ENCODE results near the gene CNTNAP4.

The CNTNAP4 gene

GRCh38 chr16:76574651-76575050 is 297.4 kb downstream of the CNTNAP4 start:
- DNase-seq (ENCODE audit: insufficient read length, low spot score) (no peak), FAIRE-seq (no peak)

- no peak for FAIRE-seq
- no peak for DNase-seq (ENCODE audit: insufficient read length, low spot score)
Observed at GRCh38 chr16:76576526-76576925, 299.3 kb downstream of the CNTNAP4 start.

- FAIRE-seq (no peak), DNase-seq (ENCODE audit: insufficient read length, low spot score) (no peak)
Observed at GRCh38 chr16:76577003-76577402, 299.8 kb downstream of the CNTNAP4 start.

- DNase-seq (ENCODE audit: insufficient read length, low spot score), result no peak
- no peak for FAIRE-seq
Observed at GRCh38 chr16:76579277-76579922, 302.2 kb downstream of the CNTNAP4 start.

DNA sequence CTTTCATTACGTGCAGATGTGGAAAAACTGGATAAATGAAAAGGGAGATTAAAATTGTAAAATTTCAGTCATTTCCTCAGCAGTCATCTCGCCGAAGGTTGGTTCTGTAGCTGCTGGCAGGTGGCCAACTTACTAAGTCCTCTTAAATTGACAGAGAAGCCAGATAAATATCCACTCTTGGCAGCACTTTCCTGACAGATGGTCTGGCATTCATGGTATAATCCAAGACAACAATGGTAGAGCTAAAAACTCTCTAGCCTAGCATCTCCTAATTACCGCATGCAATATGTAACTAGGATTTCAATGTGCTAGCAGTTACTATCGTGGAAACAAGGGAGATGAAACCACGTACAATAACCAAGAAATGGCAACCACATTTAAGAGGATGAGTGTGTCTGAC is 306.3 kb downstream of the CNTNAP4 start:
- DNase-seq (ENCODE audit: insufficient read length, low spot score), result no peak
- FAIRE-seq, result no peak

GRCh38 chr16:76583945-76584344 is 306.7 kb downstream of the CNTNAP4 start:
- FAIRE-seq, result no peak

GRCh38 chr16:76598498-76598897 is 321.3 kb downstream of the CNTNAP4 start:
- no peak for FAIRE-seq
- DNase-seq (ENCODE audit: insufficient read length, low spot score), result no peak

More at GRCh38 chr16:76583945-76584344, 306.7 kb downstream of the CNTNAP4 start:
- DNase-seq (ENCODE audit: insufficient read length, low spot score), result no peak

GRCh38 chr16:76607317-76607716 is 330.1 kb downstream of the CNTNAP4 start:
- FAIRE-seq, result no peak
- no peak for DNase-seq (ENCODE audit: insufficient read length, low spot score)

Data from HTR-8/SVneo (cell line).